ENCODE results near the gene CHML.

Gene CHML

GRCh38 chr1:241646201-241646600 lies 6.0 kb upstream of the CHML start:
- no peaks in the 10 kb centered on the region for H4K20me1 ChIP-seq (ENCODE audit: insufficient read depth, low read length, poor library complexity, severe bottlenecking)
- no peaks in the 10 kb centered on the region for H3K9me3 ChIP-seq (ENCODE audit: insufficient read depth, low read depth, low read length)
- no peak for TF ChIP-seq CTCF (conservative IDR thresholded peaks at IDR 0.05; ENCODE audit: low read length)
- TF ChIP-seq EZH2phosphoT487 (IDR thresholded peaks at IDR 0.05; ENCODE audit: borderline replicate concordance): no peak
- no peaks in the 10 kb centered on the region for H3K79me2 ChIP-seq (ENCODE audit: insufficient read depth, low read length)
- no peak overlapping the region for H3K4me2 ChIP-seq (ENCODE audit: low read depth, low read length, poor library complexity, severe bottlenecking)
- no peak overlapping the region for H2AFZ ChIP-seq (ENCODE audit: low read length)
- no peak overlapping the region for H3K9ac ChIP-seq (ENCODE audit: low read depth, low read length, poor library complexity, severe bottlenecking)
- no peaks in the 10 kb centered on the region for H3F3A ChIP-seq (ENCODE audit: low read depth)
- no peaks in the 10 kb centered on the region for H3K36me3 ChIP-seq (ENCODE audit: insufficient read depth, low read length)
- H3K4me3 ChIP-seq (ENCODE audit: low read length, poor library complexity, severe bottlenecking): no peak overlapping the region
- H3K27me3 ChIP-seq (ENCODE audit: insufficient read depth, low read length, poor library complexity, severe bottlenecking): no peaks in the 10 kb centered on the region
- H3K9me2 ChIP-seq (replicated peaks; ENCODE audit: low read depth, low read length): no peaks in the 10 kb centered on the region
- no peaks in the 10 kb centered on the region for H3K4me1 ChIP-seq (ENCODE audit: insufficient read depth, low read length, poor library complexity, severe bottlenecking)

DNA sequence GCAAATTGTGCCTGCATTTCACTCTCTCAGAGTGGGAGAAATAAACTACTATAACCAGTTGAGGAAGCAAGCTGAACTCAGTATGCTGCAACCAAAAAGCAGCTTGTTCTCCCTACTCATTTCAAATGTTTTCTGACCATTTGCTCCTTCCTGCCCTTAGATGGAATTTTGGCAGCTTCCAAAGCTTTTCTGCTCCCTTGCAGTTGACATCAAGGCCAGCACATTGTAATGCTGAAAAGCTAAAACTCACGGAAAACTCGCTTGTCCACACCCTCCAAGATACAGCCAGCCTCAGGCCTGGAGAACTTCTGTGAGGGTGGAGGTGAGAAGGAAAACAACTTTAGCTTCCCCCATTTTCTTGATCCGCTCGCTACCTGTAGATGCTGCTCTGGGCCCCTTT lies 5.0 kb upstream of the CHML start:
- Histone ChIP-seq H3K9me2 (replicated peaks; ENCODE audit: low read depth, low read length) (no peaks in the 10 kb centered on the region), H2AFZ (ENCODE audit: low read length) (no peak overlapping the region), H3K4me1 (ENCODE audit: insufficient read depth, low read length, poor library complexity, severe bottlenecking) (no peaks in the 10 kb centered on the region), H3K9me3 (ENCODE audit: insufficient read depth, low read depth, low read length) (no peaks in the 10 kb centered on the region), H3K79me2 (ENCODE audit: insufficient read depth, low read length) (no peaks in the 10 kb centered on the region), H3K4me3 (ENCODE audit: low read length, poor library complexity, severe bottlenecking) (no peak overlapping the region), H3K4me2 (ENCODE audit: low read depth, low read length, poor library complexity, severe bottlenecking) (no peak overlapping the region), H3K36me3 (ENCODE audit: insufficient read depth, low read length) (no peaks in the 10 kb centered on the region), H3F3A (ENCODE audit: low read depth) (no peaks in the 10 kb centered on the region), H4K20me1 (ENCODE audit: insufficient read depth, low read length, poor library complexity, severe bottlenecking) (no peaks in the 10 kb centered on the region), H3K27me3 (ENCODE audit: insufficient read depth, low read length, poor library complexity, severe bottlenecking) (no peaks in the 10 kb centered on the region), H3K9ac (ENCODE audit: low read depth, low read length, poor library complexity, severe bottlenecking) (no peak overlapping the region)
- no peak for TF ChIP-seq EZH2phosphoT487 (IDR thresholded peaks at IDR 0.05; ENCODE audit: borderline replicate concordance)
- TF ChIP-seq CTCF (conservative IDR thresholded peaks at IDR 0.05; ENCODE audit: low read length): no peak

DNA sequence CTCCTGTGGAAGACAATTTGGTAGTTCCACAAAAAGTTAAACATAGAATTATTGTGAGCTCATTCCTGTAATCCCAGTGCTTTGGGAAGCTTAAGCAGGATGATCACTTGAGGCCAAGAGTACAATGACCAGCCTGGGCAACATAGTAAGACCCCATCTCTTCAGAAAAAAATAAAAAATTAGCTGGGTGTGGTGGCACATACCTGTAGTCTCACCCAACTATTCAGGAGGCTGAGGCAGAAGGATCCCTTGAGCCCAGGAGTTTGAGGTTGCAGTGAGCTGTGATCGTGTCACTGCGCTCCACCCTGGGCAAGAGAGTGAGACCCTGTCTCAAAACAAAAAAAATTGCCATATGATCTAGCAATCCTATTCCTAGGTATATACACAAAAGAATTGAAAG lies 4.1 kb upstream of the CHML start:
- Histone ChIP-seq H3K9ac (ENCODE audit: low read depth, low read length, poor library complexity, severe bottlenecking) (no peak overlapping the region), H3K27me3 (ENCODE audit: insufficient read depth, low read length, poor library complexity, severe bottlenecking) (no peaks in the 10 kb centered on the region), H3K4me1 (ENCODE audit: insufficient read depth, low read length, poor library complexity, severe bottlenecking) (no peaks in the 10 kb centered on the region), H3K4me3 (ENCODE audit: low read length, poor library complexity, severe bottlenecking) (no peak overlapping the region), H4K20me1 (ENCODE audit: insufficient read depth, low read length, poor library complexity, severe bottlenecking) (no peaks in the 10 kb centered on the region), H3K36me3 (ENCODE audit: insufficient read depth, low read length) (no peaks in the 10 kb centered on the region), H3K4me2 (ENCODE audit: low read depth, low read length, poor library complexity, severe bottlenecking) (no peak overlapping the region), H3K79me2 (ENCODE audit: insufficient read depth, low read length) (0 out of 2 replicates have a peak, but pooled peaks cover under 1% of the 10 kb centered on the region), H3F3A (ENCODE audit: low read depth) (no peaks in the 10 kb centered on the region), H3K9me2 (replicated peaks; ENCODE audit: low read depth, low read length) (no peaks in the 10 kb centered on the region), H3K9me3 (ENCODE audit: insufficient read depth, low read depth, low read length) (no peaks in the 10 kb centered on the region), H2AFZ (ENCODE audit: low read length) (no peak overlapping the region)
- no peak for TF ChIP-seq CTCF (conservative IDR thresholded peaks at IDR 0.05; ENCODE audit: low read length)
- TF ChIP-seq EZH2phosphoT487 (IDR thresholded peaks at IDR 0.05; ENCODE audit: borderline replicate concordance): no peak
